ENCODE measurements around the gene GNAI3. TPM values are rescaled to one million over a fixed set of nuclear protein-coding genes. Genes with fewer than 3 reads are reported as not detected.

The GNAI3 gene
- total RNA-seq, 2 experiments from 2014 or later: 3.8 to 6.1 TPM

- Histone ChIP-seq H4K20me1 (ENCODE audit: insufficient read depth, low read length) (no peaks in the 10 kb centered on the region), H3K4me3 (ENCODE audit: low read depth, low read length, poor library complexity, severe bottlenecking) (no peak overlapping the region), H3K27ac (ENCODE audit: low read depth, low read length, poor library complexity, severe bottlenecking) (no peak overlapping the region), H3K9me2 (ENCODE audit: insufficient read depth, low read length) (no peaks in the 10 kb centered on the region), H3K4me1 (ENCODE audit: insufficient read depth, low read length, poor library complexity, severe bottlenecking) (peaks cover 6% of the 10 kb centered on the region), H3K9me3 (ENCODE audit: low read length) (no peaks in the 10 kb centered on the region), H3K79me2 (ENCODE audit: insufficient read depth, low read depth, low read length) (no peaks in the 10 kb centered on the region), H2AFZ (ENCODE audit: low read length) (no peak overlapping the region), H3K36me3 (ENCODE audit: insufficient read depth, low read length) (no peaks in the 10 kb centered on the region), H3K4me2 (ENCODE audit: low read length) (no peak overlapping the region)
- intact Hi-C loops (cut with micrococcal nuclease; ENCODE audit: unreplicated experiment): no loop called here
- TF ChIP-seq, protein P1, sequence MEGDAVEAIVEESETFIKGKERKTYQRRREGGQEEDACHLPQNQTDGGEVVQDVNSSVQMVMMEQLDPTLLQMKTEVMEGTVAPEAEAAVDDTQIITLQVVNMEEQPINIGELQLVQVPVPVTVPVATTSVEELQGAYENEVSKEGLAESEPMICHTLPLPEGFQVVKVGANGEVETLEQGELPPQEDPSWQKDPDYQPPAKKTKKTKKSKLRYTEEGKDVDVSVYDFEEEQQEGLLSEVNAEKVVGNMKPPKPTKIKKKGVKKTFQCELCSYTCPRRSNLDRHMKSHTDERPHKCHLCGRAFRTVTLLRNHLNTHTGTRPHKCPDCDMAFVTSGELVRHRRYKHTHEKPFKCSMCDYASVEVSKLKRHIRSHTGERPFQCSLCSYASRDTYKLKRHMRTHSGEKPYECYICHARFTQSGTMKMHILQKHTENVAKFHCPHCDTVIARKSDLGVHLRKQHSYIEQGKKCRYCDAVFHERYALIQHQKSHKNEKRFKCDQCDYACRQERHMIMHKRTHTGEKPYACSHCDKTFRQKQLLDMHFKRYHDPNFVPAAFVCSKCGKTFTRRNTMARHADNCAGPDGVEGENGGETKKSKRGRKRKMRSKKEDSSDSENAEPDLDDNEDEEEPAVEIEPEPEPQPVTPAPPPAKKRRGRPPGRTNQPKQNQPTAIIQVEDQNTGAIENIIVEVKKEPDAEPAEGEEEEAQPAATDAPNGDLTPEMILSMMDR (conservative IDR thresholded peaks at IDR 0.05; ENCODE audit: low read length): no peak
- no peak for TF ChIP-seq EZH2phosphoT487 (IDR thresholded peaks at IDR 0.05; ENCODE audit: borderline replicate concordance, low read depth, low read length)
- POLR2A ChIA-PET: interaction anchor here (0.7 to 1.0 kb wide), 2 partner anchors 16 to 22 kb away, joined by 3 read pairs; no protein-coding TSS in a partner anchor
- no TSS peak for BruUV-seq (replicated peaks)
- DNase-seq (ENCODE audit: low spot score): no peak
- CTCF ChIA-PET (ENCODE audit: unreplicated experiment): no interaction called here
Observed at GRCh38 chr1:109528712-109529111, 19.7 kb upstream of the GNAI3 start.

DNA sequence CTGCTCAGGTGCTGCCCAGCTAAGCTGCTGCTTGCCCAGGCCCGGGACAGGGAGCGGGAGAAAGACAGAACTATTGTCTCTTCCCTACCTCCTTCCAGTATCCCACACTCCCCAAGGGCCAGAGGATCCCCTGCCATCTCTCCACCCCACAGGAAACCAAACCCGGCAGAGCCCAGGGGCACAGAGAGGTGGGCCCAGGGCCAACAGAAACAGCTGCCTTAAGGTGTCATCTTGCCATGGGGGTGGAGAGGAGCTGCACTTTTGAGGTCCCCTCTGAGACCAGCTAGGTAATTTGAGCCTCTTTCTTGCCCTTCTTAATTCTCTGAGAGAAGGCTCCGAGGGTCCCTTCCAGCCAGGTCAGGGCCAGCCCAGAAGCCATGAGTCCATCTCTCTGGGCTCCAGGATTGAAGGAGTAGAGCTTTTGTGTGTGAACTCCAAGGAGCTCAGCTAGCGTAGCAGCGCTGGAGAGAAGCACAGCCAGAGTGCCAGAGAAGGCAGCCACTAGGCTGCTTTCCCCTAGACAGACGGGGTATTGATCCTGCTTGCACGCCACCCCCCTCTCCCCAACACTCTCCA lies 18.4 kb upstream of the GNAI3 start:
- ChIA-PET POLR2A (interaction anchor here (0.9 to 1.6 kb wide), 5 partner anchors 11 to 247 kb away, joined by 3 to 6 read pairs (median 4); partner anchors contain the start of genes GNAI3 and PSRC1), CTCF (ENCODE audit: unreplicated experiment) (interaction anchor here (1.0 to 1.2 kb wide), 3 partner anchors 17 to 40 kb away, joined by 3 to 5 read pairs (median 4); partner anchors contain the start of gene AMIGO1)
- BruUV-seq (replicated peaks): no TSS peak
- intact Hi-C loops (cut with micrococcal nuclease; ENCODE audit: unreplicated experiment): no loop called here
- Histone ChIP-seq H3K4me1 (ENCODE audit: insufficient read depth, low read length, poor library complexity, severe bottlenecking) (peaks cover 6% of the 10 kb centered on the region), H3K27ac (ENCODE audit: low read depth, low read length, poor library complexity, severe bottlenecking) (no peak overlapping the region), H3K79me2 (ENCODE audit: insufficient read depth, low read depth, low read length) (no peaks in the 10 kb centered on the region), H4K20me1 (ENCODE audit: insufficient read depth, low read length) (no peaks in the 10 kb centered on the region), H3K4me2 (ENCODE audit: low read length) (no peak overlapping the region), H3K4me3 (ENCODE audit: low read depth, low read length, poor library complexity, severe bottlenecking) (no peak overlapping the region), H3K36me3 (ENCODE audit: insufficient read depth, low read length) (no peaks in the 10 kb centered on the region), H3K9me2 (ENCODE audit: insufficient read depth, low read length) (no peaks in the 10 kb centered on the region), H2AFZ (ENCODE audit: low read length) (no peak overlapping the region), H3K9me3 (ENCODE audit: low read length) (no peaks in the 10 kb centered on the region)
- DNase-seq (ENCODE audit: low spot score): no peak
- no peak for TF ChIP-seq EZH2phosphoT487 (IDR thresholded peaks at IDR 0.05; ENCODE audit: borderline replicate concordance, low read depth, low read length)
- TF ChIP-seq, protein P1 (conservative IDR thresholded peaks at IDR 0.05; ENCODE audit: low read length): no peak

DNA sequence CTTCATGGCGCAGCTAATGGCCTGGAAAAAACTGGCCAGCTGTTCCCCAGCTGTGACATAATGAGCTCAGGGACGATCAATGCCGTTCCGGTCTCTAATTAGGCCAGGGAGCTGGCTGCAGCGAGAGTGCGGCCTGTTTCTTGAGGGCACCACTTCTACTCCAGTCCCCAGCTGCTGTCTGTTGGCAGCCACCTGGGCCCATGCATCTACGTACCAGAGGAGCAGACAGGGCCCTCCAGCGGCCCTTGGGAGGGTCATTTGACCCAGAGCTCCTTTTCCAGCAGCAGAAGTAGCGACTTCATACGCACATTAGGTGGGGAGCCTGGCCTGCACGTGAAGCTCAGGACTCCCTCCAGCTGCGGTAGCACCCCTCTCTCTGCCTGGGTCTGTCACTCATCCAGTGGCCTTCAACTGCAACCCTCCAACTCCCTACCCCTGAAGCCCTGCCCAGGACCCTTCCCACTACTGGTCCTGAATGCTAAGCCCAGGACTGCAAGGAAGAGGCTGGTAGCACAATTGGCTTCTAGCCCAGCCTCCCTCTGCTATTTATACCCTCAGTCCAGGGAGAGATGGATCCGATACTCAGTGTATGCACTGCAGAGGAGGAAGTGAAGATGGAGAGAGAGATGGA lies 17.8 kb upstream of the GNAI3 start:
- H3K27ac ChIP-seq (ENCODE audit: low read depth, low read length, poor library complexity, severe bottlenecking): no peak overlapping the region
- no peak for TF ChIP-seq EZH2phosphoT487 (IDR thresholded peaks at IDR 0.05; ENCODE audit: borderline replicate concordance, low read depth, low read length)
- TF ChIP-seq, protein P1 (conservative IDR thresholded peaks at IDR 0.05; ENCODE audit: low read length): no peak
- H3K9me2 ChIP-seq (ENCODE audit: insufficient read depth, low read length): no peaks in the 10 kb centered on the region
- H3K79me2 ChIP-seq (ENCODE audit: insufficient read depth, low read depth, low read length): no peaks in the 10 kb centered on the region
- DNase-seq (ENCODE audit: low spot score): no peak
- intact Hi-C loops (cut with micrococcal nuclease; ENCODE audit: unreplicated experiment): no loop called here
- H2AFZ ChIP-seq (ENCODE audit: low read length): no peak overlapping the region
- H3K4me1 ChIP-seq (ENCODE audit: insufficient read depth, low read length, poor library complexity, severe bottlenecking): peaks cover 6% of the 10 kb centered on the region
- CTCF ChIA-PET (ENCODE audit: unreplicated experiment): interaction anchor here (1.0 to 1.2 kb wide), 3 partner anchors 17 to 40 kb away, joined by 3 to 5 read pairs (median 4); partner anchors contain the start of gene AMIGO1
- no peak overlapping the region for H3K4me3 ChIP-seq (ENCODE audit: low read depth, low read length, poor library complexity, severe bottlenecking)
- no TSS peak for BruUV-seq (replicated peaks)
- no peak overlapping the region for H3K4me2 ChIP-seq (ENCODE audit: low read length)
- no peaks in the 10 kb centered on the region for H3K9me3 ChIP-seq (ENCODE audit: low read length)
- POLR2A ChIA-PET: interaction anchor here (0.9 to 1.6 kb wide), 5 partner anchors 10 to 248 kb away, joined by 3 to 6 read pairs (median 4); partner anchors contain the start of genes GNAI3 and PSRC1
- no peaks in the 10 kb centered on the region for H3K36me3 ChIP-seq (ENCODE audit: insufficient read depth, low read length)
- H4K20me1 ChIP-seq (ENCODE audit: insufficient read depth, low read length): no peaks in the 10 kb centered on the region

Data from OCI-LY7 (cell line).